Common myeloid progenitor, CD34-positive (primary cell): Measurements from ENCODE around the gene AQP12B.
"Not testable (repeated sequence)": the region's sequence is repeated elsewhere in the genome, so short reads cannot be mapped to it uniquely, and the experiment has no call there.

Experiments
- CTCF ChIA-PET: fragments of 350-600 bp; sonication (Branson Sonifier 250); formaldehyde crosslinking; loops from one replicate; lab custom pipeline; 2021; ENCODE audit warnings: antibody characterized with exemption; lab: Charles Lee
- POLR2A ChIA-PET: fragments of 350-600 bp; sonication (Branson Sonifier 250); formaldehyde crosslinking; loops from one replicate; lab custom pipeline; 2021; ENCODE audit warnings: antibody characterized with exemption; lab: Charles Lee
- DNase-seq, 3 donors: peaks; one replicate each; pipeline versions ENCODE4 v3.0.0 to v3.0.0-alpha.2; 2013
- H3K27ac ChIP-seq, 2 experiments: 1 replicate in 1 of 2; 2 replicates in 1 of 2; pipeline ENCODE4 v1.7.0; 2013; ENCODE audit warnings: inconsistent platforms in 2 of 2, low read length in 2 of 2, mild to moderate bottlenecking in 2 of 2, low read depth in 1 of 2, moderate library complexity in 1 of 2; ENCODE audit not compliant: severe bottlenecking in 2 of 2, insufficient read depth in 1 of 2, poor library complexity in 1 of 2
- H3K27me3 ChIP-seq, 5 experiments: replicated peaks in 2 of 5; 1 replicate in 3 of 5; 2 replicates in 2 of 5; pipeline versions ENCODE4 v1.6.1 to v1.7.0; 2013; ENCODE audit warnings: low read length in 4 of 5, mild to moderate bottlenecking in 2 of 5, moderate library complexity in 2 of 5, inconsistent platforms in 1 of 5; ENCODE audit not compliant: insufficient read depth in 5 of 5, control insufficient read depth in 4 of 5
- H3K36me3 ChIP-seq, 4 experiments: 1 replicate in 2 of 4; 2 replicates in 2 of 4; pipeline versions ENCODE4 v1.6.1 to v1.7.0; 2013; ENCODE audit warnings: low read length in 3 of 4, control low read depth in 1 of 4, mild to moderate bottlenecking in 1 of 4; ENCODE audit not compliant: control insufficient read depth in 4 of 4, insufficient read depth in 4 of 4
- H3K4me1 ChIP-seq, 4 experiments: 1 replicate in 3 of 4; 2 replicates in 1 of 4; pipeline versions ENCODE4 v1.6.1 to v1.7.1; 2013; ENCODE audit warnings: low read length in 3 of 4, mild to moderate bottlenecking in 3 of 4, control low read depth in 1 of 4, inconsistent platforms in 1 of 4, moderate library complexity in 1 of 4; ENCODE audit not compliant: control insufficient read depth in 4 of 4, insufficient read depth in 4 of 4; ENCODE audit errors: control extremely low read depth in 1 of 4
- H3K4me3 ChIP-seq, 7 experiments: 1 replicate in 4 of 7; 2 replicates in 3 of 7; pipeline versions ENCODE4 v1.5.1 to v1.7.0; 2013; ENCODE audit warnings: mild to moderate bottlenecking in 7 of 7, low read length in 6 of 7, moderate library complexity in 6 of 7, inconsistent platforms in 2 of 7, low read depth in 2 of 7, control low read depth in 1 of 7; ENCODE audit not compliant: insufficient read depth in 4 of 7, control insufficient read depth in 1 of 7; ENCODE audit errors: extremely low read depth in 1 of 7
- H3K9me3 ChIP-seq, 5 experiments: 1 replicate in 4 of 5; 2 replicates in 1 of 5; pipeline versions ENCODE4 v1.6.1 to v1.7.1; 2013; ENCODE audit warnings: low read length in 4 of 5, mild to moderate bottlenecking in 2 of 5, inconsistent platforms in 1 of 5, low read depth in 1 of 5, moderate library complexity in 1 of 5; ENCODE audit not compliant: control insufficient read depth in 4 of 5, insufficient read depth in 2 of 5; ENCODE audit errors: control extremely low read depth in 1 of 5
- WGBS: methylation state at CpG from one replicate; pipeline ENCODE4 v1.1.5; 2013; ENCODE audit not compliant: insufficient coverage; 5-methylcytosine and 5-hydroxymethylcytosine counted together

The AQP12B gene

GRCh38 chr2:240704651-240705050 is 22.0 kb upstream of the AQP12B start:
- 84% methylated on average over 12 of the region's 19 CpGs for WGBS
- ChIA-PET POLR2A (no interaction called here), CTCF (no interaction called here)
- Histone ChIP-seq H3K27me3 (no peaks in the 10 kb centered on the region), H3K9me3 (no peaks in the 10 kb centered on the region), H3K4me3 (no peak overlapping the region), H3K4me1 (peaks cover 0 to 14% (median 11%) of the 10 kb centered on the region in 4 experiments), H3K27ac (no peak overlapping the region), H3K36me3 (no peaks in the 10 kb centered on the region)
- DNase-seq: no peak

DNA sequence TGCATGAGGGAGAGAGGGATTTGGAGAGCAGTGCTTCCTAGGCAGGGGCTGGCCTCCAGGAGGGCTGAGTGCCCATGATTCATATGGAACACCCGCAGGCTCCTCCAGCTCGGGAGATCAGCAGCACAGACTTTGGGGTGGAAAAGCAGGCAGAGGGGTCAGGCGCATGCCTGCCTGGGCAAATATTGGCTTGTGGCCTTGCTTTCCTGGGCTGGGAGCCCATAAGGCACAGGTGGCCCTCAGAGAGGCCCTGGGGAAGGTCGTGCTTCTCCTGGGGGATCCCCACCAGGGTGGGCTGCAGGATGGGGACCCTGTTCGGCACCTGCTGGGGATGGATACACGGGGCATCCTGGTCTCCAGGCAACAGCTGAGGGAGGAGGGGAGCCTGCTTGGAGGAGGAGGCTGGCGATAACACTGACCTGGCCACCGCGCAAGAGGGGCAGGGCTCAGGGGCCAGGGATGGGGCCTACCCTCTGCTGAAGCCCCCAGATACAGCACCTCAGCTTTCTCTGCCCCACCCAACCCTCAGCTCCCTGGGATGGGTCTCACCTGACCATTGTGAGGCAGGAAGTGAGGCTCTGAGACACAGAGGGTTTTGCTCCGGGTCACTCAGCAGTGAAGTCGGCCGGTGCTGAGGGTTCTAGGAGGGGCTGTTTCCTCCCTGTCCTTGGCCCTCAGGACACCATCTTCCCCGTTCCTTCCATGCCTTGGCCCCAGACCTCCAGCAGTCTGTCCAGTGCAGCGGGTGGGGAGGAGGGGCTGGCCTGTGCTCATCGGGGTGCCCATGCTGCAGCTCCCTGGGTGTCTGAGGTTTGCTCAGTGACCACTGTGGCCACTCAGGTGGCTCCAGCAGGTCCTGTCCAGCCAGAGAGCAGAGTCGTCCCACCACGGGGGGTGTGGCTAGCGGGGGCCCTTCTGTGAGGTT is 21.0 kb upstream of the AQP12B start:
- H3K4me1 ChIP-seq: peaks cover 0 to 14% (median 11%) of the 10 kb centered on the region in 4 experiments
- H3K27me3 ChIP-seq: no peaks in the 10 kb centered on the region
- DNase-seq: no peak
- 97% methylated on average over 15 of the region's 18 CpGs for WGBS
- no peaks in the 10 kb centered on the region for H3K36me3 ChIP-seq
- CTCF ChIA-PET: no interaction called here
- H3K9me3 ChIP-seq: no peaks in the 10 kb centered on the region
- no peak overlapping the region for H3K27ac ChIP-seq
- POLR2A ChIA-PET: no interaction called here
- H3K4me3 ChIP-seq: no peak overlapping the region

GRCh38 chr2:240702640-240703011 is 19.9 kb upstream of the AQP12B start:
- Histone ChIP-seq H3K9me3 (no peaks in the 10 kb centered on the region), H3K27me3 (no peaks in the 10 kb centered on the region), H3K27ac (no peak overlapping the region), H3K4me3 (no peak overlapping the region), H3K36me3 (no peaks in the 10 kb centered on the region), H3K4me1 (peaks cover 0 to 14% (median 11%) of the 10 kb centered on the region in 4 experiments)
- WGBS: 96% methylated on average over 9 of the region's 9 CpGs
- DNase-seq: no peak
- ChIA-PET CTCF (no interaction called here), POLR2A (interaction anchor here (0.6 kb wide), 1 partner anchor 11 kb away, joined by 3 read pairs; no protein-coding TSS in a partner anchor)

DNA sequence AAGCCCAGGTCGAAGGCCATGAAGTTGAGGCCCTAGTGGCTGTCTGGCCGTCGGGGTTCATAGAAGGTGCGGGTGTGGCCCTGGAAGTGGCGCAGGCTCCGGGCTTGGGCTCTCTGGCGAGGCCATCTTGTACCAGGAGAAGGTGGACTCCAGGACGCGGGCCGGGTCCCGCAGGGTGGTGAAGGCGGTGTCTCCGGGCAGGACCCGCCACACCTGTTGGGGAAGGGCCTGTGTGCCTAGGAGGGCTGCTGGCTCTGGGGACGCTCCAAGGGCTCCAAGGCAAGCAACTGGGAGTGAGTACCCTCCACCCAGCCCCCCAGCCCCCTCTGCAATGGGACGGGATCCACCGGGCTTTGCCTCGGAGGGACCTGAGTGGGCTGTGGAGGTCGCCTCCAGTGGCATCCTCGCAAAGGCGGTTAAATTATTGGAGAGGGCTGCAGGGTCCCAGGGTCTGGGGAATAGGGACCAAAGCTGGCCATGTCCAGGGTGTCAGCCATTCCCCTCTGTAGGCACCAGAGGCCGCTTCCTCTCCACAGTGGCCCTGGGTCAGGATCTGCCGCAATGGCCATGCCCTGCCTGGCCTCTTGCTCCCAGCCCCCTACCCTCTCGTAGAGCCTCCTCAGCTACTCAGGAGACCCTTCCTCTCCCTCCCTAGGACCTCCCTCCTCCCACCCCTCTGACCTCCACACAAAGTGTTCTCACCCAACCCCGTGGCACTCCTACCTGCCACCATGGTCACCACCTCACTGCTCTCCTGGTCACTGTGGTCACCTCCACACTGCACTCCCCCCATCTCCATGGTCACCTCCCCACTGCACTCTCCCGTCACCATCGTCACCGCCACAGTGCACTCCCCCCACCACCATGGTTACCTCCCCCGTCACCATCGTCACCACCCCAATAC is 19.3 kb upstream of the AQP12B start:
- H3K27ac ChIP-seq: no peak overlapping the region
- H3K9me3 ChIP-seq: no peaks in the 10 kb centered on the region
- no peak overlapping the region for H3K4me3 ChIP-seq
- H3K27me3 ChIP-seq: no peaks in the 10 kb centered on the region
- ChIA-PET CTCF (no interaction called here), POLR2A (no interaction called here)
- WGBS: 98% methylated on average over 25 of the region's 30 CpGs
- peaks cover 0 to 14% (median 11%) of the 10 kb centered on the region in 4 experiments for H3K4me1 ChIP-seq
- DNase-seq: no peak
- H3K36me3 ChIP-seq: no peaks in the 10 kb centered on the region

DNA sequence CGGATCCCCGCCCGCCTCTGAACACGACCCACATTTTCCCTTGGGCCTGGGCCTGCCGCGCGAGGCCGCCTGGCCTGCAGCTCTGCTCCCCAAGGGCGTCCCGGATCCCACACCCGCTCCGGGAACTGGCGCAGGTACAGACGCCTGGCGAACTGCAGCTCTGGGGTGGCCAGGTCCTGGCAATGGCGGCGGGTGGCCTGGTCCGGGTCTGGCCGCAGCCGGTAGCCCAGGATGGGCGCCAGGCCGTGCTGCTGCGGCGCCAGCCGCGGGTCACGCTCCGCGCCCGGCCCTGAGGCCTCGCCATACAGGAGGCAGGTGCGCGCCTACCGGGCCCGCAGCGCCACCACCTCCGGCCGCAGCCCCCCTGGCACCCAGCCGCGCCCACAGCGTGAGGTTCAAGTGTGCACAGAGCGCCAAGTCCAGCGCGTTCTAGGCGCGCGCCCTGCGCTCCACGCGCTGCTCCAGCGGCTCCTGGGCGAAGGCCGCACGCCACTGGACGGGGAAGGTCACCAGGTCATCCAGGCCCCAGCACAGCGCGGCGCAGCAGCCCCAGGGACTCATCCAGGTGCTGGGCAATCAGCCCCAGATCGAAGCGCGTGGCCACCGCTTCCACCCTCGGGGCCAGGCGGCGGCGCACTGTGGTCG is 18.5 kb upstream of the AQP12B start:
- no peaks in the 10 kb centered on the region for H3K36me3 ChIP-seq
- no peaks in the 10 kb centered on the region for H3K9me3 ChIP-seq
- 93% methylated on average over 65 of the region's 67 CpGs for WGBS
- H3K4me1 ChIP-seq: peaks cover 0 to 14% (median 11%) of the 10 kb centered on the region in 4 experiments
- ChIA-PET POLR2A (no interaction called here), CTCF (no interaction called here)
- no peaks in the 10 kb centered on the region for H3K27me3 ChIP-seq
- DNase-seq: no peak
- H3K27ac ChIP-seq: no peak overlapping the region
- H3K4me3 ChIP-seq: no peak overlapping the region

DNA sequence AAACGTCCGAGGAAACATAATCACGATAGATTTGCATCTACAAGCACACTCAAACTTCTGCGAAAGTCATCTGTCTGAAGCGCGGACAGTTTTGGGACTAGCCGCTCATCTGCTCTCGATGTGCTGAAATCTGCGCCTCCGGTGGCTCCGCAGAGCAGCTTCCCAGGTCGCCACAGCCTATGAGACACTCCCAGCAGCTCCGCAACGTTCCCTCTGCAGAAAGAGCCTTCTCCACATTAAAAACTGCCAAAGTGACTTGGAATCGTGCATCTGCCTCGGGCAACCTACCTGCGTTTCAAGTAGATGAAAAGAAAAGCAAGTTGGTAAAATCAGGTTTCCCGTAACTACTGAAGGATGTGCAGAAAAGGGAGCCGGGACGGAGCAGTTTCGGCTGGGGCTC is 17.9 kb upstream of the AQP12B start:
- DNase-seq, POLR2A ChIA-PET, H3K4me3 ChIP-seq, H3K27me3 ChIP-seq, H3K9me3 ChIP-seq, H3K27ac ChIP-seq, H3K36me3 ChIP-seq: not testable (repeated sequence)
- CTCF ChIA-PET: interaction anchor here (1.0 kb wide), 1 partner anchor 61 kb away, joined by 3 read pairs; no protein-coding TSS in a partner anchor
- H3K4me1 ChIP-seq: peaks cover 0 to 12% (median 10%) of the 10 kb centered on the region in 4 experiments
- 100% methylated on average over 6 of the region's 21 CpGs for WGBS
